A673 (cell line): Measurements from ENCODE around the gene TLR8. TPM values are rescaled to one million over a fixed set of nuclear protein-coding genes. Genes with fewer than 3 reads are reported as not detected.

Experiments used
- BruUV-seq: library from RNA; stranded (reverse); fragments of 400-500 nt; replicated peaks from 2 replicates; lab custom pipeline; 2021; lab: Mats Ljungman, UMichigan
- CTCF ChIA-PET: fragments of 300-600 bp; sonication (Branson Sonifier 250); formaldehyde crosslinking; loops from one replicate; lab custom pipeline; 2022; ENCODE audit warnings: antibody characterized with exemption; lab: Charles Lee
- POLR2A ChIA-PET: fragments of 300-600 bp; sonication (Branson Sonifier 250); formaldehyde crosslinking; loops from one replicate; lab custom pipeline; 2022; ENCODE audit warnings: antibody characterized with exemption; ENCODE audit not compliant: low non-redundant PET; lab: Charles Lee
- DNase-seq: peaks from one replicate; pipeline ENCODE4 v3.0.0-alpha.2; 2015; ENCODE audit warnings: low spot score
- H3K27ac ChIP-seq: fragments of 200-600 bp; sonication (generic); 2 replicates; pipeline ENCODE4 v1.5.1; 2016; ENCODE audit warnings: mixed run types, low read depth, mild to moderate bottlenecking, mixed read lengths, antibody characterized with exemption, low read length; ENCODE audit not compliant: poor library complexity, severe bottlenecking
- H3K27me3 ChIP-seq: fragments of 200-600 bp; sonication (generic); replicated peaks from 2 replicates; pipeline ENCODE4 v1.6.1; 2017; ENCODE audit warnings: mixed run types, low read depth, mild to moderate bottlenecking, mixed read lengths, antibody characterized with exemption, low read length; ENCODE audit not compliant: insufficient read depth, poor library complexity
- H3K36me3 ChIP-seq: fragments of 200-600 bp; sonication (generic); 2 replicates; pipeline ENCODE4 v1.6.1; 2016; ENCODE audit warnings: mixed run types, mild to moderate bottlenecking, mixed read lengths, antibody characterized with exemption, low read length; ENCODE audit not compliant: insufficient read depth, poor library complexity, severe bottlenecking
- H3K4me1 ChIP-seq: fragments of 200-600 bp; sonication (generic); 2 replicates; pipeline ENCODE4 v1.6.1; 2017; ENCODE audit warnings: mixed run types, mild to moderate bottlenecking, mixed read lengths, antibody characterized with exemption, low read length; ENCODE audit not compliant: insufficient read depth, poor library complexity, severe bottlenecking
- H3K4me3 ChIP-seq: fragments of 200-600 bp; sonication (generic); 2 replicates; pipeline ENCODE4 v1.5.1; 2016; ENCODE audit warnings: low read depth, mixed run types, mild to moderate bottlenecking, mixed read lengths, low read length; ENCODE audit not compliant: poor library complexity, severe bottlenecking
- H3K9me3 ChIP-seq: fragments of 200-600 bp; sonication (generic); 2 replicates; pipeline ENCODE4 v1.6.1; 2016; ENCODE audit warnings: mixed run types, low read depth, mild to moderate bottlenecking, mixed read lengths, antibody characterized with exemption, low read length; ENCODE audit not compliant: poor library complexity, severe bottlenecking
- CTCF ChIP-seq: fragments of 300-800, 200-600 bp; sonication (generic); conservative IDR thresholded peaks from 2 replicates; pipeline ENCODE4 v1.5.1; 2017; ENCODE audit warnings: low read depth, mild to moderate bottlenecking, antibody characterized with exemption, low read length, moderate library complexity, mixed read lengths
- EZH2 ChIP-seq: fragments of 200-600 bp; sonication (generic); IDR thresholded peaks from 2 replicates; pipeline ENCODE4 v1.6.1; 2017; ENCODE audit warnings: borderline replicate concordance, low read depth, mild to moderate bottlenecking, mixed read lengths, antibody characterized with exemption, low read length; ENCODE audit not compliant: poor library complexity, severe bottlenecking
- intact Hi-C: fragments of 100-400 bp; cut with micrococcal nuclease; formaldehyde crosslinking; loops from one replicate; pipeline ENCODE4 v1.10.0; 2022; ENCODE audit not compliant: unreplicated experiment
- total RNA-seq: library from RNA; stranded (reverse); gene quantifications from 2 replicates; pipeline ENCODE4 v1.2.3, GENCODE V29; 2021

The TLR8 gene
- total RNA-seq, 1 experiment from 2014 or later, result not detected

DNA sequence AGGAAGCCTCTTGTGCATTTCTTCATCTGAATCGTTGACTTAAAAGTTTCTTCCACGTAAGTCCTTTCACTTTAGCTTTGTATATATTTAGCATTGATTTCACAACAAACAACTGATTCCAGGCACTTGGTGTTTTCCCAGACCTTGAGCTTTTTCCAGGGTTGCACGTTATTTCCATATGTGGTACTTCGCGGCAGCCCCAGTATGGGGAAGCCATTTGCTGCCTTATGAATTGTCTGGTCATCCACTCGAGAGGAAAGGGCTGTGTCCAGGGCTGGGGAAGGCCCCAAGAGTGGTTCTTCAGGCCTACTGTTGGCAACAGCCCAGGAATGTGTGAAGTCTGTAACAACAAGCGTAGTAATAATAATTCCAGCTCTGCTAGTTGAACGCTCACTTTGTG lies 2.8 kb upstream of the TLR8 start:
- POLR2A ChIA-PET, result no interaction called here
- Histone ChIP-seq H3K4me3 (no peak overlapping the region), H3K27me3 (no peaks in the 10 kb centered on the region), H3K27ac (no peak overlapping the region), H3K4me1 (no peaks in the 10 kb centered on the region), H3K9me3 (no peaks in the 10 kb centered on the region), H3K36me3 (no peaks in the 10 kb centered on the region)
- intact Hi-C loops, result no loop called here
- no peak for DNase-seq
- CTCF ChIA-PET, result interaction anchor here (1.2 kb wide), 1 partner anchor 43 kb away, joined by 3 read pairs; no protein-coding TSS in a partner anchor
- BruUV-seq, result no TSS peak
- no peak for TF ChIP-seq EZH2
- TF ChIP-seq CTCF, result no peak

GRCh38 chrX:12910423-12911121 lies 4.2 kb downstream of the TLR8 start:
- Histone ChIP-seq H3K9me3 (no peaks in the 10 kb centered on the region), H3K36me3 (no peaks in the 10 kb centered on the region), H3K27me3 (no peaks in the 10 kb centered on the region), H3K27ac (no peak overlapping the region), H3K4me3 (no peak overlapping the region), H3K4me1 (no peaks in the 10 kb centered on the region)
- no peak for DNase-seq
- ChIA-PET POLR2A (no interaction called here), CTCF (no interaction called here)
- TF ChIP-seq CTCF (no peak), EZH2 (no peak)
- no TSS peak for BruUV-seq
- intact Hi-C loops, result no loop called here

DNA sequence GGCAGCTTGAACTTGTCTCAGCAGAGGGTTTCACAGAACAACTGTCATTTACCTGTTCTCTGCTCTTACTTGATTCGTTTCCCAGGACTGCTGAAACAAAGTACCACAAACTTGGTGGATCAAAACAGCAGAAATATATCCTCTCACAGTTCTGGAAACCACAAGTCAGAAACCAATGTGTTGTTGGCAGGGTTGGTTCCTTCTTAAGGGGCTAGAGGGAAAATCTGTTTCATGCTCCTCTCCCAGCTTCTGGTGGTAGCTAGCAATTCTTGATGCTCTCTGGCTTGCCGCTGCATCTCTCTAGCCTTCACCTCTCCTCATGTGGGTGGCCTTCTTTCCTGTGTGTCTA lies 4.7 kb downstream of the TLR8 start:
- intact Hi-C loops, result no loop called here
- CTCF ChIA-PET, result no interaction called here
- no TSS peak for BruUV-seq

More for the DNA sequence above, 4.7 kb downstream of the TLR8 start:
- Histone ChIP-seq H3K27ac (no peak overlapping the region), H3K27me3 (no peaks in the 10 kb centered on the region), H3K36me3 (no peaks in the 10 kb centered on the region), H3K4me3 (no peak overlapping the region), H3K9me3 (no peaks in the 10 kb centered on the region), H3K4me1 (no peaks in the 10 kb centered on the region)
- POLR2A ChIA-PET, result no interaction called here
- TF ChIP-seq EZH2, result no peak
- no peak for DNase-seq
